ENCODE data around the gene VAV2. TPM values are rescaled to one million over a fixed set of nuclear protein-coding genes. Genes with fewer than 3 reads are reported as not detected.

Gene VAV2
- total RNA-seq, 1 donor from 2014 or later = 47.0 TPM

- H3K27me3 Mint-ChIP-seq (ENCODE audit: low read depth) = no peaks in the 10 kb centered on the region
- H3K4me1 Mint-ChIP-seq = peaks cover 22% of the 10 kb centered on the region
- H3K27ac Mint-ChIP-seq (ENCODE audit: unreplicated experiment) = peak overlapping the region; percentile 50
- H3K9me3 Mint-ChIP-seq = no peaks in the 10 kb centered on the region
- no peak overlapping the region for H3K4me3 Mint-ChIP-seq
- no peak for TF ChIP-seq CTCF (conservative IDR thresholded peaks at IDR 0.05)
- DNase-seq (ENCODE audit: low read depth, low spot score) = no peak
- peaks cover 3% of the 10 kb centered on the region for H3K36me3 Mint-ChIP-seq (ENCODE audit: low read depth)
These were observed 142.0 kb downstream of the VAV2 start for GRCh38 chr9:133850161-133850560.

GRCh38 chr9:133849110-133849670, 142.9 kb downstream of the VAV2 start:
- peak overlapping the region; percentile 71 for H3K27ac Mint-ChIP-seq (ENCODE audit: unreplicated experiment)
- no peaks in the 10 kb centered on the region for H3K27me3 Mint-ChIP-seq (ENCODE audit: low read depth)
- TF ChIP-seq CTCF (conservative IDR thresholded peaks at IDR 0.05) = no peak
- no peak overlapping the region for H3K4me3 Mint-ChIP-seq
- DNase-seq (ENCODE audit: low read depth, low spot score) = no peak
- H3K36me3 Mint-ChIP-seq (ENCODE audit: low read depth) = peaks cover 3% of the 10 kb centered on the region
- no peaks in the 10 kb centered on the region for H3K9me3 Mint-ChIP-seq
- H3K4me1 Mint-ChIP-seq = peaks cover 12% of the 10 kb centered on the region

- H3K4me1 Mint-ChIP-seq = peaks cover 8% of the 10 kb centered on the region
- H3K4me3 Mint-ChIP-seq = no peak overlapping the region
- H3K27me3 Mint-ChIP-seq (ENCODE audit: low read depth) = no peaks in the 10 kb centered on the region
- no peak for TF ChIP-seq CTCF (conservative IDR thresholded peaks at IDR 0.05)
- no peaks in the 10 kb centered on the region for H3K9me3 Mint-ChIP-seq
- DNase-seq (ENCODE audit: low read depth, low spot score) = no peak
- H3K36me3 Mint-ChIP-seq (ENCODE audit: low read depth) = peaks cover 3% of the 10 kb centered on the region
- H3K27ac Mint-ChIP-seq (ENCODE audit: unreplicated experiment) = no peak overlapping the region
These were observed 143.5 kb downstream of the VAV2 start for GRCh38 chr9:133848471-133849109.

- H3K27me3 Mint-ChIP-seq (ENCODE audit: low read depth) = no peaks in the 10 kb centered on the region
- no peak overlapping the region for H3K27ac Mint-ChIP-seq (ENCODE audit: unreplicated experiment)
- no peak overlapping the region for H3K4me3 Mint-ChIP-seq
- H3K4me1 Mint-ChIP-seq = peaks cover 13% of the 10 kb centered on the region
- no peaks in the 10 kb centered on the region for H3K36me3 Mint-ChIP-seq (ENCODE audit: low read depth)
- no peaks in the 10 kb centered on the region for H3K9me3 Mint-ChIP-seq
- DNase-seq (ENCODE audit: low read depth, low spot score) = no peak
- no peak for TF ChIP-seq CTCF (conservative IDR thresholded peaks at IDR 0.05)
These were observed 145.5 kb downstream of the VAV2 start for GRCh38 chr9:133846483-133847090.

GRCh38 chr9:133845440-133845839, 146.7 kb downstream of the VAV2 start:
- H3K27ac Mint-ChIP-seq (ENCODE audit: unreplicated experiment) = no peak overlapping the region

More at GRCh38 chr9:133845440-133845839, 146.7 kb downstream of the VAV2 start:
- DNase-seq (ENCODE audit: low read depth, low spot score) = no peak
- Mint-ChIP-seq H3K27me3 (ENCODE audit: low read depth) (no peaks in the 10 kb centered on the region), H3K36me3 (ENCODE audit: low read depth) (no peaks in the 10 kb centered on the region), H3K4me3 (no peak overlapping the region), H3K9me3 (no peaks in the 10 kb centered on the region), H3K4me1 (peaks cover 17% of the 10 kb centered on the region)
- TF ChIP-seq CTCF (conservative IDR thresholded peaks at IDR 0.05) = no peak
